Esophagus mucosa (tissue), 1 donor: Measurements from ENCODE around the gene SLC38A3. TPM values are rescaled to one million over a fixed set of nuclear protein-coding genes. Genes with fewer than 3 reads are reported as not detected.

ENCODE experiments used
- ATAC-seq: fragments of 200-7000 bp; cut with Tn5 transposase; one replicate; pipeline ENCODE4 v1.9.1; 2020
- total RNA-seq: library from RNA; stranded (reverse); gene quantifications from one replicate; pipeline ENCODE4 v1.2.4, GENCODE V29; 2023
- donor health status: DM: yes; HTN: yes; CAD: no.

SLC38A3 gene
- 0.60 TPM for total RNA-seq

DNA sequence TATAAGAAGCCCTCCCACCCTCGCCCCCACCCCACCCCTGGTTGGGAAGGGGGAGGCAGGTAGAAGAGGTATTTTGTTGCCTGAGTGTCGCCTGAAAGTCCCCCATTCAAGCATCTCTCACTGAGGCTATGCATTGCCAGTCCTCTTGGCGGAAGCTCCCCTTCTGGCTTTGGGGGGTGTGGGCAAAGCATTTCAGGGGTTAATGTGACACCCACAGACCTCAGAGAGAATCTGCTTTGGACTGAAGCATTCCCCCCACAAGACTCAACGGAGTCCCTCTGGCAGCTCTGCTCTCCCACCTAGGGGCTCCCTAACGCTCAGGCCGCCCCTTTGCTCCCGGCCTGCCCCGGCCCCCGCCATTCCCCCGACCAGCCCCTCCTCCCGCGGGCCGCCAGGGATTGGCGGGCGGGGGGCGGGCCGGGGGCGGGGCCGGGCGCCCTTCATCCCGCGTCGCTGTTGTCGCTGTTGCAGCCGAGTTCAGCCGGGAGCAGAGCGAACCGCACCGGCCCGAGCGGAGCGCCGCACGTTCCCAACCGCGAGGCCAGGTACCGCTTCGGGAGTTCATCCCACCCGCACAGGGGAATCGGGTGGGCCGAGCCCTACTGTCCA is at the start of gene SLC38A3:
Gene SLC38A3 (plus strand): TSS at position 468 of the 609 bp plus-strand sequence. CDS start 8,929 bp downstream, outside the sequence.
- peak; percentile 19 for ATAC-seq

DNA sequence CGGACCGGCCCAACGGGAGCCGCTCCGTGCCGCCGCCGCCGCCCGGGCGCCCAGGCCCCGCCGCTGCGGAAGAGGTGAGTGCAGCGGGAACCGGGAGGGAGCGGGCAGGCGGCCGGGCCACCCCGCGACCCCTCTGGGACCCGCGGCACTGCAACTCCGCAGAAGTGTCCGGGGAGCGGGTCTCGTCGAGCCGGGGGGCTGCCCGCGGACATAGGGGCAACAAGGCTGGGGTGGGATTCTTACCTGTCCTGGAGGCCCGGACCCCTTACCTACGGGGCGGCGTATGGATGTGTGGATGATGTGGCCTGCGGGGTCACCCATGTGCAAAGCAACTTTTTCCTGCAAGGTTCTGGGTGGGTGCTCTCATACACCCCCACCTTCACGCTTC is 49.6 kb upstream of the SLC38A3 start:
- no peak for ATAC-seq

DNA sequence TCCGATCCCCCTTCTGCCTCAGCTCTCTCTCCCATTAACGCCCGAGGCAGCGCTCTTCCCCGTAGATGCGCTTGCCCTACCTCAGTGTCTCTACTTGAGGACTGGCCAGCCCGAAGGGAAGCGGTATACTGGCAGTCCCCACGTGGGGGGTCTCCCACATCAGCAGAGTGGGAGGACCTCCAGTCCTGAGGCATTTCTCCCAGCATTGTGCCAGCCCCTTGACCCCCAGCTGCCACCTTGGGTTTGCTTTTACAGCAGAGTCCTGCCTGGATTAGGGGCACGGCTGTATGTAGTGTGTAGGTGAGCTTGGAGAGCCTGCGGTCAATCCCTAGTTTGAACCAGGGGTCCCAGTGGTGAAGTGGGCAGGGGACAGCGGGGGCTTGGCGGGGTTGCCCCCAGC is 49.2 kb upstream of the SLC38A3 start:
- no peak for ATAC-seq

DNA sequence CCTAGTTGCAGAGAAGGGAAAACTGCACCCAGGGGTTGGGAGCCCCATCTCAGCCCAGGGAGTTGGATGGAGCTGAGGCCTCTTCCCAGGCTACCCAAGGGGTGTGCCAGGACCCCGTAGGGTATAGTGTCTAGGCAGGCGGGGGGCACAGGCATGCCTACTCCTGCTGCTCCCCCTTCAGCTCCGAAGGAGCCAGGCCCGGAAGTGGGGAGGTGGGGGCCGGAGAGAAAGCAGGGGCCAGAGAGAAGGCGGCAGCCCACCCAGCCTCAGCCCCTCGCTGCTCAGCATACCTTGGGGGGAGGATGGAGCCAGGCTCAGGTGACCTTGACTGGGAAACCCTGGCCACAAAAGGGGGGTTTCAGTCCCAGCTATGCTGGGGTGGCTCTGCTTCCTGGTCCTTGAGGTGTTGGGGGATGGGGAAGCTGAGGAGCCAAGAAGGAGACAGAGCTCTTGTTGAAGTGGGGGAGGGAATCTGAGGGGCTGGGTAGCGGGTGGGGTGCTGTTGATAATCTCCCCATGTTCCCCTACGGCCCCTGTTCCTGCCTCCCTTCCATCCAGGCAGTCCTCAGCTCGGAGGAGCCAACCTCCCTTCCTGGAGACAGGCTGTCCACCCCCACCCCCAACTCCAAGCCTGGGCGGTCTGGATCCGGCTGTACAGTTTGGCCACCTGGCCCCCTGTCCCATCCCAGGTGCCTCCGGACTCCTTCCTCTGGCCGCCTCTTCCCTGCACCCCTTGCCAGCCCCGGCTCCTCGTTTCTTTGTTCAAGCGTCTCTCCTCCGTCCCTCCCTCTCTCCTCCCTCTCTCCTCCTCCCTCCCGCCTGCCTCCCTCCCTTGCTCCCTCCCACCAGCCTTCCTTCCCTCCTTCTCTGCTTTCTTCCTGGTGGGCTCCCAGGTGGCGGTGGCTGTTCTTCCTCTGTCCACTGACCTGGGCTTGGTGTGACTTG is 48.2 kb upstream of the SLC38A3 start:
- peak; percentile 22 for ATAC-seq

DNA sequence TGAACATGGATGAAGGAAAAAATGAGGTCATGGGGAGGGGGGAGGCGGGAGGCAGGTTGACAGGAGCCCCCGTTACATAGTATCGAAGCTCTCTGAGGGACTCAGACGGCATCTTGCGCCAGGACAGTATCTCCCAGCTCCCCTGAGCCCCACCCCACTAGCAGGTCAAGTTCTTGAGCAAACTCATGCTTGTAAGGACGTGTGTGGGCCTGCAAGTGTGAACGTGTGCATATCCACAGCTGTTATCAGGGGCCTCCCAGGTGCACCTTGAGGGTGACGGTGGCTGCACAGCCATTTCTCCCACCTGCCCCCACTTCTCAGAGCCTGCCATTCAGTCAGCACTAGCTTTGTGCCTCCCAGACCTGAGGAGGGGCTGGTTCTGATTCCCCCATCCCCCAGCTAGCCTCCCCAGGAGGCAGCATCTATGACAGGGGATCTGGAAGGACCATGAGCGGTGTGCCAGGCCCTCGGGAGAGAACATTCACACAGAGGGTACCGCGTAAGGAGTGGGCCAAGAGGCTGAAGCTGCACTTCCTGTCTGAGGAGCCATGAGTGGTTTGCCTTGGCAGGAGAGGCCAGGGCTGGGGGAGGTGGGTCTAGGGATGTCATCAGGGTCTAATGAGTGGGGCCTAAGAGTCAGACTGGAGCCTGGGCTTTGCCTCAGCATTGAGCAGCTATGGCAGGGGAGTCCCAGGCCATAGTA is 47.1 kb upstream of the SLC38A3 start:
- ATAC-seq: peak; percentile 58

DNA sequence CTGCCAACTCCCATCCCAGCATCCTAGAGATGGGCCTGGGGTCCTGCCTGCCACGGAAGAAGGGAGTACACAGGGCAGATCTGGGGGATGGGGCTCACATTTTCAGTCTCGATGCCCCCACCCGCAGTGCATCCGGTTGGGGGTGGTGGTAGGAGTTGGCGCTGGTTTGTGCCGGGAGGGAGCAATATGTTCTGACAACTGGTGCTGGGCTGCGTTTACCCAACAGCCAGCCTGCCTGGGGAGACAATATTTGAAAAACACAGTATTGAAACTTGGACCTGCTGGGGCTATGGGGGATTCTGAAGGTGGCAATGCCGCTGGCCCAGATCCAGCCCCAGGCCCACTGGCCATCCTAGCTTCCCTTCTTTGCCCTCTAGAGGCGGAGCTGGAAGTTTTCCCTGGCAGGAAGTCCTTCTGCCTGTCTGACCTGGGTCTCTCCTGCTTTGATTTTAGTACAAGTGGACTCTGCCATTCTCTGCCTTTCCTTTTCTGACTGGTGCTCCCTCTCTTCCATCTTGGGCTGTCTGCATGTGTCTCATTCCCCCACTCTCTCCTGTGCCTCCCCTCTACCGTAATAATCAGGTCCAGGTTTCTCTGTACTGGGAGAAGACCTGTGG is 46.4 kb upstream of the SLC38A3 start:
- ATAC-seq: no peak

DNA sequence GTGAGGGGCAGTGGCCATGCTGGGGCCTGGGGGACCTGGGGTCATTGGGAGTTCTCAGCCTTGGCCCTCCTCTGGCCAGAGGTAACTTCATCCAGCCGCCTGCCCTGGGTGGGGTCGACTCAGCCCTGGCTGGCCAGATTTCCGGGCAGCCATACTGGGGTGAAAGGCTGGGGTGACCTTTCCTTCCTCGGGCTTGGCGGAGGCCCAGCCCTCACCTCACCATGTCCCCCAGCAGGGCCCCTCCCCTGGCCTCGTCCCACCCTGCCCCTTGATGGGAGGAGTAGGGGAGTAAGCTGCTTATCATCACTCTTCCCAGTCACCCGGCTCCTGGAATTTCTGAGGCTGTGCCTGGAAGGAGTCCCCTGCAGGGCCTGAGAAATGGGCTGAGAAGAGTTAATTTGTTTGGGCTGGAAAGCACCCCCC is 44.5 kb upstream of the SLC38A3 start:
- ATAC-seq: no peak

DNA sequence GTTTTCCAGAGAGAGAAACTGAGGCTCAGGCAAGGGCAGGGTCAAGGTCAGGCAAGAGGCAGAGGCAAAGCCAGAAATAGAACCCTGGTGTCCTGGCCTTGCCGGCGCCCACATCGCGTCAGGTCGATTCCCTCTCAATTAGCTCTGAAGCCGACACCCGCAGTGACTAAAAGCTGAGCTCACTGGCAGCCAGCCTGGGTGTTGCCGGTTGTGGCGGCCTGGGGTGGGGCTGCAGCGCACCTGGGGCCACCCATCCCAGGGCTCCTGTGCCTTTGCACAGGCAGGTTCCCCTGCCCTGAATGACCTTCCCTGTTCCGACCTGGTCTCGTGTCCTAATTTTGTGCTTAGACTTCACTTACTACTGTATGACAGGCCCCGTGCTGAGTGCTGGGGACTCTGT is 43.8 kb upstream of the SLC38A3 start:
- ATAC-seq: peak; percentile 73

DNA sequence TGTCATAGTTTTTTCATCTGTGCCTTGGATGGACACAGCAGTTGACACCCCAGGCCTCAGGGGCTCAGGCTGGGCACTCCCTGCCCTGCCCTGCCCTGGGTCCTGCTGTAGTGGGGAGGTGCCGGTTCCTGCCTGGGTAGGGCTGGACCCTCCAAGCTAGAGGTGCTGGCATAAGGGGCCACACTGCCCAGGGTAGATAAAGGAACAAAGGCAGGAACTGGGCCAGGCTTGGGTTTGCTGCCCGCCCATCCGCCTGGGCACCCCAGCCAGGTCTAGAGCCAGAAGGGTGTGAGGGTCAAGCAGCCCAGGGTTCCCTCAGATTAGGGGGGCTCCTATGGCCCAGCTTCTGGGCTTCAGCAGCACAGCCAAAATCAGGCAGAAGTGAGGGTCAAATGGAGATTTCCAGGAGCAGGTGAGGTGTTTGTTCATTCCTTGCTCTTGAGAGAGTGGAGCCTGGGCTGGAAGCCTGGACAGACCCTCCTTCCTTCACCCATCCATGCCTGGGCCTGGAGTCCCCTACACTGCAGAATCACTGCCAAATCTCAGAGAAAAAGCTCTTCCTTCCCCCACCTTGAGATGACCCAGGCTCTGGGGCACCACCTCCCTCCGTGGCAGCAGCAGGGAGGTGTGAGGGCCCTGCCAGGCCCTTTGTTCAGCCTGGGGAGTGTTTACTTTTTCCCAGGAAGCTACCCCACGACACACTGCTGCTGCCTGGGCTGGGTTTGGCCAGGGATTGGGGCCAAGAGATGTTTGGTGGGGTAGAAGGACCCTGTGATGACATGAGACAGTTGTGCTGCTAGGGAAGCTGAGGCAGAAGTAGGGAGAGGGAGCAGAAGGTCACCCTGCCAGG is 42.8 kb upstream of the SLC38A3 start:
- ATAC-seq: no peak

DNA sequence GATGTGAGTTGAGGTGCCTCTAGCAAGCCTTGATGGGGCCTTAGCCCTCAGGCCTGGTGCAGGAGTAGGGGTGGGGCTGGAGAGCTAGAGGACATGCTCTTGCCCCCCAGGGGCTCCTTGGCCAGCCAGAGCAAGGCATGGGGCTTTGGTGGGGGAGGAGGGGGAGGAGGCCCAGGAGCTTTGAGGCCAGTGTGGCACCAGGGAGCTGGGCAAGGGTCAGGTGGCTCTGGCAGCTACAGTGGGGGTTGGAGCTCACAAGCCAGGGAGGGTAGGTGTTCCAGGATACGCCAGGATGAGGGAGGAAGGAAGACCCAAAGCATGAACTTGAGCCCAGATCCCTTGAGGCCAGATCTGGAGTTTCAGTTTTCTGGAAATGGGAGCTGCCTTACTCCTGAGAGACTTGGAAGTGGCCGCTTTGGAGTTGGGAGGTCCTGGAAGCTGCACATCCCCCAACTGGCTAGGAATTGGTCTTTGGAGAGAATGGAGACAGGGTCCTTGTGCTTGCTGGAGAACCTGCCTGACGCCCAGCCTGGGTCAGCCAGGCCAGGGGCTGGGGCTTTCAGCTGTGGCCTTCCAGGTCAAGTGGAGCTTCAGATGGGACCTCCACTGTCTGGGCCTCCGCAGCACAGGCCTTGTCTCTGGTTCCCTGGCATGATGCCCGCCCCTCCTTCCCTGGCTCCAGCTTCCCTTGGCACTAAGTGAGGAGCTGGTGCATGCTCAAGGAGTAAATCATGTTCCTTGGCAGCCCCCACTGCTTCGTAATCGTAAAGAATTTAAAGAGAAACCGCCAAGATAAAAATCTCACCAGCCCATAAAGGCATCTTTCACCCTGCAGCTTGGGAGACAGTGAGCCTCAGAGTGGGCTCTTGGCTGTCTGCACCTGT is 41.3 kb upstream of the SLC38A3 start:
- peak; percentile 26 for ATAC-seq

DNA sequence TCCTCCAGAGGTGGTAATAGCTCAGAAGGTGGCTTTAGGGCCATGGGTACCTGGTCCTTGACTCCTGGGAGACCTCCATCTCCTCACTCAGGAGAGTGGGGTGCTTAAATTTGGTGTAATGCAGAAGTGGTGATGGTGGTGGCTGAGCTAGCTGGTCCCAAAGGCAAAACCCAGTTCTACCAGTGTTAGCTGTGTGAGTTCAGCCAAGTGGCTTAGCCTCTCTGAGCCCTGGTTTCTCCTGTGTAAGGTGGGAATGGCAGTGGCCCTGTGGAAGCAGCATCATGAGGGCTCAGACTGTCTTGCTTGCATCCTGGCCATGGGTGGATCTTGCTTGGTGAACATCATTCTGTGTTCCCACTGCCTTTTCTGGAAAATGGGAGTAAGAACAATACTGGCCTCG is 40.6 kb upstream of the SLC38A3 start:
- no peak for ATAC-seq

DNA sequence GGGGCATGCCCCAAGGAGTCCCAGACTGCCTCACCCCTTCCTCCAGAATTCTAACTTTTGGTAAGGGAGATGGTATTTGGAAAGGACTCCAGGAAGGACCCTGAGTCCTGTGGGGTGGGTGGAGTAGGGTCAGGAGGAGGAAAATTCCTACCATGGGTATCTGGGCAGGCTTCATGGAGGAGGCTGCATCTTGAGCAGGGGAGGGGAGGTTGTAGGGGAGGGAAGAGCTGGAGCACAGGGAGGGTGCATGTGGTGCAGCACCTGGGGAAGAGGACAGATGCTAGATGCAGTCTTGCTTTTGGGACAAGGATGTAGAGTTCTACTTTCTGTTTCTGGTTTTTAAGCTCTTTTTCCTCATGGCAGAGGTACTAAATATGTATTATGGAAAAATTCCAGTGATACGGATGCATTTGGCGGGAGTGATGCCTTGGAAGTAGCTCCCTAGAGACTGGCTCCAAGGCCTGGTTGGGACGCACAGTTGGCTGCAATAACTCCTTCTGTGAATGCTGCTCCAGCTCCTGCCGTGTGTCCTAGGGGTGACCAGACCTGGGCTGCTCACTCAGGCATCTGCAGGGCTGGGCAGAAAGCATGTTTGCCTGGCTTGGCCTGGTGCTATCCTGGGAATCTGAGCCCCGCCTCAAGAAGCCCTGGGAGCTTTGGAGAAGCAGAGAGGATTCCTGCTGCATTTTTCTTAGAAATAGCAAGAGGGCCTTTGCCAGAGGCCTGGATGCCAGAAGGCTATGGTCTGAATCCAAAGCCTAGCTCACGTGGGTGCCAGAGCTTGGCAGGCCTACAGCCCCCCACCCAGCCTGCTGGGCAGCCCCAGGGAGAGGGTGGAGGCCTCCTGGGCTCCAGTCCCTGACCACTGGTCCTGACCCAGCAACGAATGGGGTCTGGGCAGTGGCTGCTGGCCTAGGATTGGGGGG is 39.8 kb upstream of the SLC38A3 start:
- no peak for ATAC-seq

DNA sequence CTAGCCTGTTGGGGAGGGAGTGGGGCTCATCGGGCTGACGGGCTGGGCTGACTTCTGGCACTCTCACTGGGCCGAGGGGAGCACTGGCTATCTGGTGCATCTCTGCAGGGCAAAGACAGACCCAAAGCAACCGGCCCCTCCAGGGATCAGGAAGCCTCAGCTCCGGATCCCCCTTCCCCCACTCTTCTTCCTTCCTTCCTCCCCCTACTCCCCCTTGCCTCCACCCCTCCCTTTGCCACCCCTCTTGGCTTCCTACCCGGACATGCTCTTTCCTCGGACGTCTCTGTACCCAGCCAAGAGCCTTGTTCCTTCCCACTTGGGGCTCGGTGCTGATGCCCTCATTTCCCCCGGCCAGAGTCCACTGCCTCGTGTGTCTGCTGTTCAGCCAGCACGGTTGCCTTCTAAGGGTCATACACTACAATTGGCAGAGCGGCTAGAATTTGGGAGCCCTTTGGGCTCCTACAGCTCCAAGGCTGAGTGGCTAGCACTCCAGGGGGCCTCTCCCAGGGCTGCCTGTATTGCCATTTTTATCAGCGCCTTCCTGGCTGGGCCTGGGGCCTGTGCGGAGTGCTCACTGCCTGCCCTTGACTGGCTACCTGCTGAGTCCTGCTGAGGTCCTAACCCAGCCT is 39.0 kb upstream of the SLC38A3 start:
- no peak for ATAC-seq

DNA sequence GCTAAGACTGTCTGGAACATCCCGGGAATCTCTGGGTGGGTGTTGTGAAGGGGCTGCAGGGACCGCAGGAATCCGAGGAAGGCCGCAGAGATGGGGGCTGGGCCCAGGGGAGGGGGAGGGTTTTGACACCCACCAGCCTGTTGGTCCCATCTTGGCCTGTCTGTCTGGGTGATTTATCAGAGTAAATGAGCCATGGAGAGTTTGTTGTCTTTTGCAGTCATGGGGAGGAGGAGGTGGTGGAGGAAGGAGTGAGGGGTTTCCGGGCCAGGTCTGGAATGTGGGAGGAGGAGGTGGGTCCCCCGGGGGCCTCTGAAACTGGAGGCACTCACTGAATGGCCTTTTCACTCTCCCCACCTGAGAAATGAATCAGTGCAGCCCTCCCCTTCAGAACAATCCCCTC is 38.5 kb upstream of the SLC38A3 start:
- no peak for ATAC-seq

DNA sequence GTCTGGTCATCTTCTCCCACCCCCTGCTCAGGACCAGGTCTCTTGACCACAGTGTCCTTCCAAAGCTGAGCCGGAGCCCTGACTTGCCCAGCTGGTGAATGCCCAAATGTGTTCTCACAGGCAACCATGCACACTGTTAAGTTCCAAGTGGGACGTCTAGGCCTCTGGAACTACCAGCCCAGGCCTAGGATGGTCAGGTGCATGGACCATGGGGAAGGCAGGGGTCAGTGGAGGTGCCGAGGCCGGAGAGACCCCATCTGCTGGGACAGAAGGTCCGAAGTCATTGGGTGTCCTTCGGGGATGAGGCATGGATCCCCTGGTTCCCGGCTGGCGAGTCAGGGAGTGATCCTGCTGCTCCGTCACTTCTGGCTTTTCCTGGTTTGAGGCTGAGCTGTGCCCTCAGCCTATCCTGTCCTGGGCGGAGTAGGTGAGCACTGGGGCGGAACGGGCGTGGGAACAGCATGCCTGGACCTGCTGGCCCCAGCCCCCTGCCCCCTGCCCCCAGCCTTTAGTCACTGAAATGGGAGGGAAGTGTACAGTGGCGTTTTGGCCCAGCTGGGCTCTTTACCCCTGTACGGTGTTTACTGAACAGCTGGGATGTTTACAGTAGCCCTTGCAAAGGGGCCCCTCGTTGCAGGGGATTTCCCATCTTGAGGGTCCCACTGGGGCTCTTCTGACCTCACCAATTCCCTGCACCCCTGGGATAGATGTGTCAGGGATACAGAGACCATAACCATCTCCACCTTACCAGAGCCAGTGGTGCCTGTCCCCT is 37.8 kb upstream of the SLC38A3 start:
- peak; percentile 73 for ATAC-seq

DNA sequence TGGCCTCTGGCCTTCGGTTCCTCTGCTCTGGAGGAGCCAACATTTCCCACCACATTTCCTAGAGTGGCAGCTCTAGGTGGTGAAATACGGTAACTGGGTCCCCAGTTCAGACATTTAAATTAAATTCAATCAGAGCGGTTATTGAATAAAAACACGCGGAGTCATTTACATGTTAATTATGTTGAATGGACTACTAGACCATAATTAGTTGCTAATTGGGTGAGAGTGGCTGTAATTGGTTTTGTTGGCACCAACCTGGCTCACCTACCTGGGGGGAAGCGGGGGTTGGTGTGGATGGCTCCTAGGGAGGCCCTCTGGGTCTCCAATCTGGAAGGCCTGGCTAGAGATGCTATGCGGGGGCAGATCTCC is 37.2 kb upstream of the SLC38A3 start:
- no peak for ATAC-seq

DNA sequence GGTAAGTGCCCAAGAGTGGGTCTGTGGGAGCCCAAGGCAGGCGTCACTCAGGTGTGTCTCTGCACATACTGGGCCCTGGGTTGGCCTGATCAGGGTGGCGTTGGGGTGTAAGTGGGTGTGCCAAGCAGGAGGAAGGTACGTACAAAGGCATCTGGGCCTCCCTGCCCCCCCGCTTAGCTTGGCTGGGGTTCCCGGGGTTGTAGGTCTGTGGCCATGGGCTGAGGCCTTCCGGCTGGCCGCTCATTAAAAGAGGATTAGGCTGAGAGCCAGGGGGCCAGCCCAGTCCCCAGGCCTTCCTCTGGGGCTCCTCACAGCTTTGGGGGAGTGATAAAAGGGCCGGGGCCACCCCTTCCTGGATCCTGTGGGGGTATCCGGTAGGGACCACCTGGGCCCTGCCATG is 36.7 kb upstream of the SLC38A3 start:
- no peak for ATAC-seq

DNA sequence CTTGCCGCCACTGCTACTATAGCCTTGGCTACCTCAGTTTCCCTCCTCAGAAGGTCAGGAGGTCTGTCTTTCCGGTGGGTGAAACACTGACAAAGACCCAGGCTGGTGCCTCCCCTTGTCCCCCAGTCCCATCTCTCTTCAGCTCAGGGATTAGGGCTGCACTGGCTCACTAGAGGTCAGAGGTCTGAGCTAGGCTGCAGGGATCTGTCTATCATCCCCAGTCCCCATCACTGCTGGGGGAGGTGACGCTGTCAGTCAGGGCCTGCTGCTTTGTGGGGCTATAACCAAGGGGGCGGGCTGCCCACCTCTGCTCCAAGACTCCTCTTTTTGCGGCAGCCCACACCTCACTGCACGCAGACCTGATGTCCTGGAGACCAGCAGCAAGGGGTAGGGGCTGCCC is 36.3 kb upstream of the SLC38A3 start:
- ATAC-seq: no peak
